ENCODE measurements around the gene NLGN1. TPM values are rescaled to one million over a fixed set of nuclear protein-coding genes. Genes with fewer than 3 reads are reported as not detected.

Gene NLGN1
- polyA plus RNA-seq, 2 of the 4 experiments (the other 2 are of a cell fraction) = not detected

DNA sequence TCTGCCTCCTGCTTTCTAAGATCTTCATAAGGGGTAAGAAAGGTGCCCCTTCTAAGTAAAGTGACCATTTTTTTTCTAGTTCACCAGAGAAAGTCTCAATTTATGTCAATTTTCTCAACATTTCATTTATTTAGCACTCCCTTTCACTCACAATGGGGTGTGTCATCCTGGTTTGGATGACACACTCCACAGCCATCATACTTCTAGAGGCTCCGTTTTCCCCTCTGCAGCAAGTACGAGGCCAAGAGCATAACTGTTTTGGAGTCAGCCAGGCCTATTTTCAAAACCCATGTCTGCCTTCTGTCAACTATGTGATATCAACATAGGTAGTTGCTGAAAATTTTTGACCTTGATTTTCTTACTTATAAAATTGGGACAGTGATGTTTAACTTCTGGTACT, 703.2 kb downstream of the NLGN1 start:
- ChIA-PET POLR2A (no interaction called here), CTCF (no interaction called here)
- TF ChIP-seq HOXA7 (CRISPR knock-in tag; IDR thresholded peaks at IDR 0.05) (no peak), MAFK (IDR thresholded peaks at IDR 0.05; ENCODE audit: partially characterized antibody) (no peak), CBX8 (IDR thresholded peaks at IDR 0.05) (no peak), ZC3H11A (IDR thresholded peaks at IDR 0.05) (no peak), BHLHE40 (IDR thresholded peaks at IDR 0.05; ENCODE audit: low read depth, low read length) (no peak), GATA3 (IDR thresholded peaks at IDR 0.05; ENCODE audit: borderline replicate concordance) (no peak), POLR2A (IDR thresholded peaks at IDR 0.05; ENCODE audit: low read length) (no peak), ZNF302 (CRISPR knock-in tag; IDR thresholded peaks at IDR 0.05) (no peak), PHF8 (IDR thresholded peaks at IDR 0.05; ENCODE audit: borderline replicate concordance, low read depth) (no peak), TFCP2L1 (CRISPR knock-in tag; IDR thresholded peaks at IDR 0.05) (no peak), KDM1A (IDR thresholded peaks at IDR 0.05; ENCODE audit: low read depth) (no peak)
- TF ChIP-seq, protein P1, sequence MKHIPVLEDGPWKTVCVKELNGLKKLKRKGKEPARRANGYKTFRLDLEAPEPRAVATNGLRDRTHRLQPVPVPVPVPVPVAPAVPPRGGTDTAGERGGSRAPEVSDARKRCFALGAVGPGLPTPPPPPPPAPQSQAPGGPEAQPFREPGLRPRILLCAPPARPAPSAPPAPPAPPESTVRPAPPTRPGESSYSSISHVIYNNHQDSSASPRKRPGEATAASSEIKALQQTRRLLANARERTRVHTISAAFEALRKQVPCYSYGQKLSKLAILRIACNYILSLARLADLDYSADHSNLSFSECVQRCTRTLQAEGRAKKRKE (CRISPR knock-in tag; IDR thresholded peaks at IDR 0.05; ENCODE audit: low read depth) = no peak
- TF ChIP-seq, protein P2, sequence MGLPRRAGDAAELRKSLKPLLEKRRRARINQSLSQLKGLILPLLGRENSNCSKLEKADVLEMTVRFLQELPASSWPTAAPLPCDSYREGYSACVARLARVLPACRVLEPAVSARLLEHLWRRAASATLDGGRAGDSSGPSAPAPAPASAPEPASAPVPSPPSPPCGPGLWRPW (IDR thresholded peaks at IDR 0.05) = no peak
- TF ChIP-seq, protein P3, sequence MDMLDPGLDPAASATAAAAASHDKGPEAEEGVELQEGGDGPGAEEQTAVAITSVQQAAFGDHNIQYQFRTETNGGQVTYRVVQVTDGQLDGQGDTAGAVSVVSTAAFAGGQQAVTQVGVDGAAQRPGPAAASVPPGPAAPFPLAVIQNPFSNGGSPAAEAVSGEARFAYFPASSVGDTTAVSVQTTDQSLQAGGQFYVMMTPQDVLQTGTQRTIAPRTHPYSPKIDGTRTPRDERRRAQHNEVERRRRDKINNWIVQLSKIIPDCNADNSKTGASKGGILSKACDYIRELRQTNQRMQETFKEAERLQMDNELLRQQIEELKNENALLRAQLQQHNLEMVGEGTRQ (IDR thresholded peaks at IDR 0.05) = no peak
- TF ChIP-seq, protein P4, sequence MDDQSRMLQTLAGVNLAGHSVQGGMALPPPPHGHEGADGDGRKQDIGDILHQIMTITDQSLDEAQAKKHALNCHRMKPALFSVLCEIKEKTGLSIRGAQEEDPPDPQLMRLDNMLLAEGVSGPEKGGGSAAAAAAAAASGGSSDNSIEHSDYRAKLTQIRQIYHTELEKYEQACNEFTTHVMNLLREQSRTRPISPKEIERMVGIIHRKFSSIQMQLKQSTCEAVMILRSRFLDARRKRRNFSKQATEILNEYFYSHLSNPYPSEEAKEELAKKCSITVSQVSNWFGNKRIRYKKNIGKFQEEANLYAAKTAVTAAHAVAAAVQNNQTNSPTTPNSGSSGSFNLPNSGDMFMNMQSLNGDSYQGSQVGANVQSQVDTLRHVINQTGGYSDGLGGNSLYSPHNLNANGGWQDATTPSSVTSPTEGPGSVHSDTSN (IDR thresholded peaks at IDR 0.05) = no peak
- TF ChIP-seq, protein P5, sequence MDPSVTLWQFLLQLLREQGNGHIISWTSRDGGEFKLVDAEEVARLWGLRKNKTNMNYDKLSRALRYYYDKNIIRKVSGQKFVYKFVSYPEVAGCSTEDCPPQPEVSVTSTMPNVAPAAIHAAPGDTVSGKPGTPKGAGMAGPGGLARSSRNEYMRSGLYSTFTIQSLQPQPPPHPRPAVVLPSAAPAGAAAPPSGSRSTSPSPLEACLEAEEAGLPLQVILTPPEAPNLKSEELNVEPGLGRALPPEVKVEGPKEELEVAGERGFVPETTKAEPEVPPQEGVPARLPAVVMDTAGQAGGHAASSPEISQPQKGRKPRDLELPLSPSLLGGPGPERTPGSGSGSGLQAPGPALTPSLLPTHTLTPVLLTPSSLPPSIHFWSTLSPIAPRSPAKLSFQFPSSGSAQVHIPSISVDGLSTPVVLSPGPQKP (IDR thresholded peaks at IDR 0.05; ENCODE audit: low read depth, low read length) = no peak
- Histone ChIP-seq H3K4me1 (no peaks in the 10 kb centered on the region), H3K27ac (no peak overlapping the region), H3K4me2 (no peak overlapping the region), H3K4me3 (no peak overlapping the region), H3K9me3 (no peaks in the 10 kb centered on the region)
- FAIRE-seq (no peak), DNase-seq (ENCODE audit: low read depth in 1 of 2, low spot score in 1 of 2) (no peak), ATAC-seq (no peak)
- WGBS (ENCODE audit: missing lambda C conversion rate) = 54% methylated on average over 2 of the region's 2 CpGs

DNA sequence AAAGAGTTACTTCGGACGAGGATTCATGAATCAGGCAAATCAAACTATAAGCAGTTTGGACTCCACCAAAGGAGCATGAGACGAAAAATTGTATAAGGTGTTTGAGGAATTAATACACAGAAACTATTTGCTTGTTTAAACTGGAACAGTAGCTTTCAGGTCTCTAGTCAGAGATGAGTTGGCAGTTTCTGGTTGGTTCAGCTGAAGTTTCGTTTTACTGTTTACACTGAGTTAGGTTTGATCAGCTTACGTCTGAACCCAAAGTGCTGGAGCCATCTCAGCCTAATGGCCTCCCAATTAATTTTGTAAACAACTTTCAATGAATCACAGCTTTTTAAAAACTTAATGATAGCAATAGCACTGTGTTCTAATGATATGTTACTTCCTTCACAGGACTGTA, 703.7 kb downstream of the NLGN1 start:
- TF ChIP-seq, protein P1 (CRISPR knock-in tag; IDR thresholded peaks at IDR 0.05; ENCODE audit: low read depth) = no peak
- TF ChIP-seq TFCP2L1 (CRISPR knock-in tag; IDR thresholded peaks at IDR 0.05) = no peak
- TF ChIP-seq HOXB13 (CRISPR knock-in tag; IDR thresholded peaks at IDR 0.05; ENCODE audit: low read depth) = no peak
- TF ChIP-seq NFE2L2 (conservative IDR thresholded peaks at IDR 0.05; ENCODE audit: low read length) = no peak
- no peak for TF ChIP-seq RNF2 (IDR thresholded peaks at IDR 0.05; ENCODE audit: borderline replicate concordance, low read depth)
- no peak for TF ChIP-seq NPAS2 (CRISPR knock-in tag; IDR thresholded peaks at IDR 0.05; ENCODE audit: borderline replicate concordance)
- TF ChIP-seq CEBPB (IDR thresholded peaks at IDR 0.05) = no peak
- TF ChIP-seq, protein P6, sequence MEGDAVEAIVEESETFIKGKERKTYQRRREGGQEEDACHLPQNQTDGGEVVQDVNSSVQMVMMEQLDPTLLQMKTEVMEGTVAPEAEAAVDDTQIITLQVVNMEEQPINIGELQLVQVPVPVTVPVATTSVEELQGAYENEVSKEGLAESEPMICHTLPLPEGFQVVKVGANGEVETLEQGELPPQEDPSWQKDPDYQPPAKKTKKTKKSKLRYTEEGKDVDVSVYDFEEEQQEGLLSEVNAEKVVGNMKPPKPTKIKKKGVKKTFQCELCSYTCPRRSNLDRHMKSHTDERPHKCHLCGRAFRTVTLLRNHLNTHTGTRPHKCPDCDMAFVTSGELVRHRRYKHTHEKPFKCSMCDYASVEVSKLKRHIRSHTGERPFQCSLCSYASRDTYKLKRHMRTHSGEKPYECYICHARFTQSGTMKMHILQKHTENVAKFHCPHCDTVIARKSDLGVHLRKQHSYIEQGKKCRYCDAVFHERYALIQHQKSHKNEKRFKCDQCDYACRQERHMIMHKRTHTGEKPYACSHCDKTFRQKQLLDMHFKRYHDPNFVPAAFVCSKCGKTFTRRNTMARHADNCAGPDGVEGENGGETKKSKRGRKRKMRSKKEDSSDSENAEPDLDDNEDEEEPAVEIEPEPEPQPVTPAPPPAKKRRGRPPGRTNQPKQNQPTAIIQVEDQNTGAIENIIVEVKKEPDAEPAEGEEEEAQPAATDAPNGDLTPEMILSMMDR (IDR thresholded peaks at IDR 0.05) = no peak
- TF ChIP-seq GATA3 (IDR thresholded peaks at IDR 0.05; ENCODE audit: borderline replicate concordance) = no peak
- Histone ChIP-seq H3K4me1 (no peaks in the 10 kb centered on the region), H3K4me2 (no peak overlapping the region), H3K9me3 (no peaks in the 10 kb centered on the region), H3K27ac (no peak overlapping the region), H3K4me3 (no peak overlapping the region)
- ChIA-PET CTCF (no interaction called here), POLR2A (no interaction called here)
- FAIRE-seq (no peak), ATAC-seq (no peak), DNase-seq (ENCODE audit: low read depth in 1 of 2, low spot score in 1 of 2) (no peak)
- WGBS (ENCODE audit: missing lambda C conversion rate) = 33% methylated on average over 5 of the region's 5 CpGs
